WI38 (cell line): ENCODE data around the gene NFATC4.

Source experiments
- H3K4me3 ChIP-seq: 2 replicates; pipeline ENCODE4 v1.5.1; 2011; ENCODE audit warnings: low read depth, mild to moderate bottlenecking, control low read depth, low read length
- TF ChIP-seq, protein P1 (sequence below): IDR thresholded peaks from 2 replicates; pipeline ENCODE4 v1.5.1; 2012; ENCODE audit warnings: low read depth, mild to moderate bottlenecking, control low read depth, low read length

The NFATC4 gene

DNA sequence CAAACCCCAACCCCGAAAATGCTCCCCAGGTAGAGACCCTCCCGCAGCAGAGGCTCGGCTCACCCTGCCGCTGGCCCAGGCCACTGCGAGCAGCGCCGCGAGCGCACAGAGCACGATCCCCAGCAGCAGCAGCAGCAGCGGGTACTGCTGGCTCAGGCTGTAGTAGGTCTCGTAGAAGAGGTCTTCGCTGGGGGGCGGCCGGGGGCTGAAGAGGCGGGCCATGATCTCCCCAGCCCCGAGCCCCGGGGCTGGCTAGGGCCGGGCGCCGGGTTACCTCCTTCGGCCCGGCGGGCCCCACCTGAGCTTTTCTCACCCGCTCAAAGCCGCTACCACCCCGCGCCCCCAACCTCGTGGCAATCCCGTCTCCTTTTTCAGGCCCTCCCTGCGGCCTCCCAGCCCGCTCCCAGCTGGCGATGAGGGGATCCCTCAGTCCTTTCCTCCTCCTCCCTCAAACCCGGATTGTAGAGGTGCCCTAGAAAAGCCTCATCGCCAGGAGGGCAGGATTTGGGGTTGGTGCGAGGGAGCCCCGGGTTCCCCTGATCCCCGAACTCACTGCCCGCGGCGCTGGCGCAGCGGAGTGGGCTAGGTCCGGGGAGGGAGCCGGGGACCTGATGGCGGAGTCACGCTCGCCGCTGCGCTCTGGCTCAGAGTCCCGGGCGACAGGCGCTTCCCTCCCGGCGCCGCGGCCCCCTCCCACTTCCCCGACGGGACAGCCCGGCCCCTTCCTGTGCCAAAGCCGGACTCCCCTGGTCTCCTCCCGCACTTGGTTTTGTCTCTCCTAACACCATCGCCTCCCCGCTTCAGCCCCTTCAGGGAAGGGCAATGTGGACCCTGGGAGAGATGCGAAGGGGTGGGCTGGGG, 33.3 kb upstream of the NFATC4 start, which contains the start of gene ADCY4:
ADCY4 (minus strand) TSS at position 641 of the 861 bp plus-strand sequence; CDS start at position 222, 419 bp downstream.
- peak within 1 kb of the TSS; percentile 48 for H3K4me3 ChIP-seq

GRCh38 chr14:24335461-24336171, 32.4 kb upstream of the NFATC4 start:
- H3K4me3 ChIP-seq: no peak overlapping the region
- TF ChIP-seq, protein P1, sequence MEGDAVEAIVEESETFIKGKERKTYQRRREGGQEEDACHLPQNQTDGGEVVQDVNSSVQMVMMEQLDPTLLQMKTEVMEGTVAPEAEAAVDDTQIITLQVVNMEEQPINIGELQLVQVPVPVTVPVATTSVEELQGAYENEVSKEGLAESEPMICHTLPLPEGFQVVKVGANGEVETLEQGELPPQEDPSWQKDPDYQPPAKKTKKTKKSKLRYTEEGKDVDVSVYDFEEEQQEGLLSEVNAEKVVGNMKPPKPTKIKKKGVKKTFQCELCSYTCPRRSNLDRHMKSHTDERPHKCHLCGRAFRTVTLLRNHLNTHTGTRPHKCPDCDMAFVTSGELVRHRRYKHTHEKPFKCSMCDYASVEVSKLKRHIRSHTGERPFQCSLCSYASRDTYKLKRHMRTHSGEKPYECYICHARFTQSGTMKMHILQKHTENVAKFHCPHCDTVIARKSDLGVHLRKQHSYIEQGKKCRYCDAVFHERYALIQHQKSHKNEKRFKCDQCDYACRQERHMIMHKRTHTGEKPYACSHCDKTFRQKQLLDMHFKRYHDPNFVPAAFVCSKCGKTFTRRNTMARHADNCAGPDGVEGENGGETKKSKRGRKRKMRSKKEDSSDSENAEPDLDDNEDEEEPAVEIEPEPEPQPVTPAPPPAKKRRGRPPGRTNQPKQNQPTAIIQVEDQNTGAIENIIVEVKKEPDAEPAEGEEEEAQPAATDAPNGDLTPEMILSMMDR: no peak

More for the DNA sequence above, 33.3 kb upstream of the NFATC4 start, which contains the start of gene ADCY4:
- TF ChIP-seq, protein P1: no peak

DNA sequence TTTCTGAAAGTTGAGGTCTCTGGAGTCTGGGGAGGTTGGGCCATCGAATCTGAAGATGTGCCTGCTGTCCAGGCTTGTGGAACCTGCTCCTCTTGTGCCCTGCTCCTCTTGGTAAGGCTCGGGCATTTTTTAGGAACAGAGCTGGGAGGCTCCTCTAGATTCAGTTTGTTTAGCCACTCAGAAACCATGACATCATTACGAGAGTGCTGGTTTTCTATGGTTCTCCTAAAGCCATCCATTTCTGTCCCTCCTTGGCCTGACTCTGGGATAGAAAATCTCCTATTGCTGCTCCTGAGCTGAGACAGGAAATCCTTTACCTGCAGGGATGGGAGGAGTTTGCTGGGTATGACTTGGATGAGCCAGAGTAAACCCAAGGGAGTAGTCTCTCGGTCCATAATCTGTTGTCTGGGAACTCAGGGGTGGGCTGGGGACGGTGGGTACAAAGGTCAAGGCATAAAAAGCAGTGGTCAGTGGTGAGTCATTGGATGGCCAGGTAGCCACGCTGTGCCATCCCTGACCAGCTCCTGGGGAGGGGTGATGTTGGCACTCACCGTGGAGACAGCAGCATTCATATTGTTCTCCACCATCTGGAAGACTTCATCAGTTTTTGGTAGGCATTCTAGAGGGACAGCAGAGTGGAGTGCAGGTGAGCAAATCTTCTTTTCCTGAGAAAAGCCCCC, 30.7 kb upstream of the NFATC4 start:
- no peak overlapping the region for H3K4me3 ChIP-seq
- TF ChIP-seq, protein P1: no peak

DNA sequence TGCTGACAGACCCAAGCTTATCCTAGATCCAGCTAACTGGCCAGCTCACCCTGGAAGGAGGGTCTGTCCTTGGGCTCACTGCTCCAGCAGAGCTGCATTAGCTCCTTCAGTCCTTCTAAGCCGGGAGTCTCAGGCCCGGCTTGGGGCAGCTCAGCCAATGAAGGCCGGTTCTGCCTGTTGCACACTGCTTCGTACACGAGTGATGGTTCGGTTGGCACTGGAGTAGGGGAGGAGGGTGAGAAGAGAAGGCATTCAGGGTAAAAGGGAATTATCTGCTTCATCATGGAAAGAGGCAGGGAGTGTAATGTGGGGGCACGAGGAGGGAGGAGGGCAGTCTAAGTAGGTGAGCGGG, 30.2 kb upstream of the NFATC4 start:
- TF ChIP-seq, protein P1: no peak
- H3K4me3 ChIP-seq: no peak overlapping the region

- TF ChIP-seq, protein P1: no peak
- no peak overlapping the region for H3K4me3 ChIP-seq
These were observed 29.1 kb upstream of the NFATC4 start for GRCh38 chr14:24338843-24339242.

GRCh38 chr14:24339284-24340151, 28.5 kb upstream of the NFATC4 start, which contains the start of gene RIPK3:
Gene RIPK3 (minus strand): TSS chr14:24339991. CDS start chr14:24339826, 165 bp downstream.
- TF ChIP-seq, protein P1: no peak
- H3K4me3 ChIP-seq: no peak within 1 kb of the TSS
